CD14-positive monocyte (primary cell): ENCODE results near the gene DPYSL3. TPM values are rescaled to one million over a fixed set of nuclear protein-coding genes. Genes with fewer than 3 reads are reported as not detected.
A peak's percentile ranks its signal among the peaks of the same experiment; 100 is the strongest.

Source experiments
- DNase-seq, 3 donors: peaks; one replicate each; pipeline ENCODE4 v3.0.0-alpha.2; 2011 to 2022
- H2AFZ ChIP-seq: 2 replicates; pipeline ENCODE4 v1.6.0; 2012; ENCODE audit warnings: mild to moderate bottlenecking, low read depth, low read length, inconsistent platforms; ENCODE audit not compliant: insufficient read depth, poor library complexity, severe bottlenecking
- H3K27ac ChIP-seq, 2 donors: 1 replicate in 1 of 2; 2 replicates in 1 of 2; pipeline ENCODE4 v1.5.1; 2012 to 2013; ENCODE audit warnings: low read length in 2 of 2, control low read depth in 1 of 2, inconsistent platforms in 1 of 2, low read depth in 1 of 2, mild to moderate bottlenecking in 1 of 2
- H3K27me3 ChIP-seq, 2 donors: one replicate each; pipeline versions ENCODE4 v1.6.0 to v1.6.1; 2011 to 2013; ENCODE audit warnings: low read length in 2 of 2; ENCODE audit not compliant: control insufficient read depth in 2 of 2, insufficient read depth in 2 of 2
- H3K36me3 ChIP-seq, 2 donors: replicated peaks in 1 of 2; 1 replicate in 1 of 2; 2 replicates in 1 of 2; pipeline versions ENCODE4 v1.5.1 to v1.6.1; 2012 to 2013; ENCODE audit warnings: low read length in 2 of 2, control low read depth in 1 of 2, inconsistent platforms in 1 of 2, mild to moderate bottlenecking in 1 of 2; ENCODE audit not compliant: insufficient read depth in 2 of 2, control insufficient read depth in 1 of 2
- H3K4me1 ChIP-seq, 2 donors: 1 replicate in 1 of 2; 2 replicates in 1 of 2; pipeline versions ENCODE4 v1.5.1 to v1.6.1; 2012 to 2013; ENCODE audit warnings: low read length in 2 of 2, control low read depth in 1 of 2, inconsistent platforms in 1 of 2, mild to moderate bottlenecking in 1 of 2, moderate library complexity in 1 of 2; ENCODE audit not compliant: insufficient read depth in 2 of 2, control insufficient read depth in 1 of 2
- H3K4me2 ChIP-seq: replicated peaks from 2 replicates; pipeline ENCODE3; 2012; ENCODE audit warnings: low read length, moderate library complexity, mild to moderate bottlenecking; ENCODE audit not compliant: poor library complexity, severe bottlenecking; ENCODE audit errors: extremely low read depth
- H3K4me3 ChIP-seq, 3 experiments: fragments of 200-600 bp in 1 of 3; sonication (generic) in 1 of 3; replicated peaks in 1 of 3; 1 replicate in 2 of 3; 2 replicates in 1 of 3; pipeline ENCODE4 v1.5.1; 2011 to 2013; ENCODE audit warnings: low read length in 3 of 3, mild to moderate bottlenecking in 3 of 3, control low read depth in 2 of 3, low read depth in 2 of 3, inconsistent platforms in 1 of 3, moderate library complexity in 1 of 3
- H3K79me2 ChIP-seq: 2 replicates; pipeline ENCODE4 v1.6.0; 2012; ENCODE audit warnings: mild to moderate bottlenecking, control low read depth, inconsistent platforms, low read length, moderate library complexity; ENCODE audit not compliant: insufficient read depth
- H3K9ac ChIP-seq: 2 replicates; pipeline ENCODE4 v1.6.0; 2017; ENCODE audit warnings: low read length, mild to moderate bottlenecking; ENCODE audit not compliant: insufficient read depth, poor library complexity, severe bottlenecking
- H3K9me3 ChIP-seq, 2 donors: replicated peaks in 1 of 2; 1 replicate in 1 of 2; 2 replicates in 1 of 2; pipeline versions ENCODE4 v1.5.1 to v1.6.1; 2012 to 2013; ENCODE audit warnings: low read length in 2 of 2, control low read depth in 1 of 2; ENCODE audit not compliant: control insufficient read depth in 1 of 2, insufficient read depth in 1 of 2
- H4K20me1 ChIP-seq: 2 replicates; pipeline ENCODE4 v1.6.0; 2012; ENCODE audit warnings: mild to moderate bottlenecking, low read length, control low read depth, moderate library complexity; ENCODE audit not compliant: insufficient read depth
- H3K27ac Mint-ChIP-seq, 7 donors: one replicate each; pipeline ENCODE4 v1.8.0; 2020; ENCODE audit warnings: mild to moderate bottlenecking in 7 of 7, mixed read lengths in 7 of 7, moderate library complexity in 6 of 7, inconsistent platforms in 2 of 7
- H3K27me3 Mint-ChIP-seq, 3 donors: one replicate each; pipeline ENCODE4 v1.8.0; 2021 to 2022; ENCODE audit warnings: low read depth in 3 of 3, mild to moderate bottlenecking in 3 of 3, mixed read lengths in 3 of 3, moderate library complexity in 3 of 3, inconsistent platforms in 1 of 3
- H3K36me3 Mint-ChIP-seq, 2 donors: one replicate each; pipeline ENCODE4 v1.8.0; 2020; ENCODE audit warnings: mixed read lengths in 2 of 2, inconsistent platforms in 1 of 2, mild to moderate bottlenecking in 1 of 2
- H3K4me1 Mint-ChIP-seq: one replicate; pipeline ENCODE4 v1.8.0; 2020; ENCODE audit warnings: mild to moderate bottlenecking, mixed read lengths
- H3K4me3 Mint-ChIP-seq, 2 donors: one replicate each; pipeline ENCODE4 v1.8.0; 2020; ENCODE audit warnings: mild to moderate bottlenecking in 2 of 2, mixed read lengths in 2 of 2, moderate library complexity in 1 of 2
- H3K9me3 Mint-ChIP-seq, 7 donors: one replicate each; pipeline ENCODE4 v1.8.0; 2020 to 2022; ENCODE audit warnings: mixed read lengths in 7 of 7, mild to moderate bottlenecking in 6 of 7, moderate library complexity in 6 of 7, inconsistent platforms in 2 of 7
- WGBS: methylation state at CpG from one replicate; pipeline ENCODE4 v1.1.5; 2013; ENCODE audit warnings: missing lambda C conversion rate; ENCODE audit not compliant: insufficient coverage; 5-methylcytosine and 5-hydroxymethylcytosine counted together
- intact Hi-C, 2 donors: fragments of 100-400 bp; cut with micrococcal nuclease; formaldehyde crosslinking; loops; one replicate each; pipeline versions ENCODE4 v1.15.0 to v1.15.1; 2023
- polyA plus RNA-seq, 3 donors: library from polyadenylated mRNA; depleted of rRNA in 1 of 3; unstranded in 2 of 3; stranded (reverse) in 1 of 3; fragments of 300-500 nt in 2 of 3; fragments of >200 nt in 1 of 3; fragmentation: Illumina TruSeq in 2 of 3; gene quantifications; 1 replicate in 2 of 3; 2 replicates in 1 of 3; pipeline ENCODE4 v1.2.3, GENCODE V29; 2012 to 2021
- TF ChIP-seq, protein P1 (sequence below): fragments of 200-600 bp; IDR thresholded peaks from one replicate; pipeline ENCODE4 v1.8.0; 2022; ENCODE audit warnings: antibody characterized with exemption, mild to moderate bottlenecking

The DPYSL3 gene
- polyA plus RNA-seq, 3 donors, result 0.05 TPM; not detected in 2

- DNase-seq, result peak; percentile 58 to 63 (median 62)
- H3K27me3 ChIP-seq, result no peaks in the 10 kb centered on the region
- peak overlapping the region; percentile 43 for H2AFZ ChIP-seq
- Mint-ChIP-seq H3K4me3 (peak overlapping the region; percentile 62 to 73), H3K4me1 (peaks cover 60% of the 10 kb centered on the region), H3K27ac (peak overlapping the region; percentile 89 to 96 (median 90)), H3K9me3 (peaks cover 0 to 2% (median 0%) of the 10 kb centered on the region in 7 donors), H3K36me3 (no peaks in the 10 kb centered on the region), H3K27me3 (peaks cover 0 to under 1% (median 0%) of the 10 kb centered on the region in 3 donors)
- H3K79me2 ChIP-seq, result no peaks in the 10 kb centered on the region
- TF ChIP-seq, protein P1, sequence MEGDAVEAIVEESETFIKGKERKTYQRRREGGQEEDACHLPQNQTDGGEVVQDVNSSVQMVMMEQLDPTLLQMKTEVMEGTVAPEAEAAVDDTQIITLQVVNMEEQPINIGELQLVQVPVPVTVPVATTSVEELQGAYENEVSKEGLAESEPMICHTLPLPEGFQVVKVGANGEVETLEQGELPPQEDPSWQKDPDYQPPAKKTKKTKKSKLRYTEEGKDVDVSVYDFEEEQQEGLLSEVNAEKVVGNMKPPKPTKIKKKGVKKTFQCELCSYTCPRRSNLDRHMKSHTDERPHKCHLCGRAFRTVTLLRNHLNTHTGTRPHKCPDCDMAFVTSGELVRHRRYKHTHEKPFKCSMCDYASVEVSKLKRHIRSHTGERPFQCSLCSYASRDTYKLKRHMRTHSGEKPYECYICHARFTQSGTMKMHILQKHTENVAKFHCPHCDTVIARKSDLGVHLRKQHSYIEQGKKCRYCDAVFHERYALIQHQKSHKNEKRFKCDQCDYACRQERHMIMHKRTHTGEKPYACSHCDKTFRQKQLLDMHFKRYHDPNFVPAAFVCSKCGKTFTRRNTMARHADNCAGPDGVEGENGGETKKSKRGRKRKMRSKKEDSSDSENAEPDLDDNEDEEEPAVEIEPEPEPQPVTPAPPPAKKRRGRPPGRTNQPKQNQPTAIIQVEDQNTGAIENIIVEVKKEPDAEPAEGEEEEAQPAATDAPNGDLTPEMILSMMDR, result no peak
- no peaks in the 10 kb centered on the region for H4K20me1 ChIP-seq
- 0% methylated on average over 1 of the region's 3 CpGs for WGBS
- peak overlapping the region in 2 of 3 experiments; percentile 16 to 54 for H3K4me3 ChIP-seq
- peak overlapping the region; percentile 54 for H3K4me2 ChIP-seq
- no peaks in the 10 kb centered on the region for H3K36me3 ChIP-seq
- H3K9ac ChIP-seq, result peak overlapping the region; percentile 29
- H3K4me1 ChIP-seq, result peaks cover 45 to 48% of the 10 kb centered on the region in 2 donors
- peak overlapping the region; percentile 51 to 90 for H3K27ac ChIP-seq
- H3K9me3 ChIP-seq, result no peaks in the 10 kb centered on the region
- intact Hi-C loops, result no loop called here
Measured at GRCh38 chr5:147481874-147482705, 27.8 kb downstream of the DPYSL3 start.

GRCh38 chr5:147481376-147481775, 28.5 kb downstream of the DPYSL3 start:
- no peaks in the 10 kb centered on the region for H3K36me3 ChIP-seq
- H3K79me2 ChIP-seq, result no peaks in the 10 kb centered on the region
- H3K27me3 ChIP-seq, result no peaks in the 10 kb centered on the region
- peak overlapping the region; percentile 29 for H3K9ac ChIP-seq
- no peaks in the 10 kb centered on the region for H3K9me3 ChIP-seq
- peaks cover 60% of the 10 kb centered on the region for H3K4me1 Mint-ChIP-seq
- H3K27ac ChIP-seq, result peak overlapping the region in 1 of 2 donors; percentile 90
- DNase-seq, result peak; percentile 28 to 53 (median 41)
- peak overlapping the region; percentile 54 for H3K4me2 ChIP-seq
- WGBS, result no CpG with 5 or more reads among the region's 1 CpG
- no peaks in the 10 kb centered on the region for H3K27me3 Mint-ChIP-seq
- TF ChIP-seq, protein P1, result no peak
- H3K9me3 Mint-ChIP-seq, result peaks cover 0 to 2% (median 0%) of the 10 kb centered on the region in 7 donors
- H3K36me3 Mint-ChIP-seq, result no peaks in the 10 kb centered on the region
- no peak overlapping the region for H2AFZ ChIP-seq
- peak overlapping the region in 1 of 3 experiments; percentile 54 for H3K4me3 ChIP-seq
- no peaks in the 10 kb centered on the region for H4K20me1 ChIP-seq
- H3K27ac Mint-ChIP-seq, result peak overlapping the region; percentile 89 to 96 (median 90)
- peaks cover 45 to 48% of the 10 kb centered on the region in 2 donors for H3K4me1 ChIP-seq
- intact Hi-C loops, result no loop called here
- H3K4me3 Mint-ChIP-seq, result no peak overlapping the region
